Measurements from ENCODE around the gene ZC3H7A. TPM values are rescaled to one million over a fixed set of nuclear protein-coding genes. Genes with fewer than 3 reads are reported as not detected.

ZC3H7A gene
- total RNA-seq, 4 donors from 2014 or later: 32.7 to 65.8 (median 41.9) TPM

DNA sequence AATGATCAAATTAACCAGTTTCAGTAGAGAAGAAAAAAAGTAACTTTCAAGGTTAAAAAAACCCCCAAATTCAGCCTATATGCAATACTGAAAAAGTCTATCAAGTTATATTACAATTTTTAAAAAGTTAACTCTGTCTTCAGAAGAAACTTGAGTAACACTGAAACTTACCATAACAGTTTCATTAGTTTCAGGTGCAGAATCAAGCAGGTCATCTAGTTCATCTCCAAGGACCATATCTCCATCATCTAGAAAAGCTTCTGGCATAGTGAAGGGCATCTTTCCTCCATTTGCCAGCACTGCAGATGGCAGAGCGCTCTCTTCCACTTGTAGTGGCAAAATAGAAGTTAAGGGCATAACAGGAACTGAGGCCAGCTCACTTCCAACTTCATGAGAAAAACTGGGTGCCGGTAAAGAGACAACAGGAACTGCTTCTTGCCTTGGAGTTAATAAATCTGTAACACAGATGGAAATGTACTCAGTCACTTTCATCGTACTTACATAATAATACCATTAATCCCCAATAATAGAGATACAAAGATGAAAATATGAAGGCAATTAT lies 22.9 kb downstream of the ZC3H7A start:
- TF ChIP-seq POLR2A (IDR thresholded peaks at IDR 0.05): no peak
- TF ChIP-seq, protein P1, sequence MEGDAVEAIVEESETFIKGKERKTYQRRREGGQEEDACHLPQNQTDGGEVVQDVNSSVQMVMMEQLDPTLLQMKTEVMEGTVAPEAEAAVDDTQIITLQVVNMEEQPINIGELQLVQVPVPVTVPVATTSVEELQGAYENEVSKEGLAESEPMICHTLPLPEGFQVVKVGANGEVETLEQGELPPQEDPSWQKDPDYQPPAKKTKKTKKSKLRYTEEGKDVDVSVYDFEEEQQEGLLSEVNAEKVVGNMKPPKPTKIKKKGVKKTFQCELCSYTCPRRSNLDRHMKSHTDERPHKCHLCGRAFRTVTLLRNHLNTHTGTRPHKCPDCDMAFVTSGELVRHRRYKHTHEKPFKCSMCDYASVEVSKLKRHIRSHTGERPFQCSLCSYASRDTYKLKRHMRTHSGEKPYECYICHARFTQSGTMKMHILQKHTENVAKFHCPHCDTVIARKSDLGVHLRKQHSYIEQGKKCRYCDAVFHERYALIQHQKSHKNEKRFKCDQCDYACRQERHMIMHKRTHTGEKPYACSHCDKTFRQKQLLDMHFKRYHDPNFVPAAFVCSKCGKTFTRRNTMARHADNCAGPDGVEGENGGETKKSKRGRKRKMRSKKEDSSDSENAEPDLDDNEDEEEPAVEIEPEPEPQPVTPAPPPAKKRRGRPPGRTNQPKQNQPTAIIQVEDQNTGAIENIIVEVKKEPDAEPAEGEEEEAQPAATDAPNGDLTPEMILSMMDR (IDR thresholded peaks at IDR 0.05): no peak
- no peak for TF ChIP-seq EP300 (IDR thresholded peaks at IDR 0.05)
- TF ChIP-seq POLR2AphosphoS5 (IDR thresholded peaks at IDR 0.05): no peak
- no peak overlapping the region for H3K4me3 ChIP-seq
- 91% methylated on average over 3 of the region's 3 CpGs for WGBS
- H3K4me1 ChIP-seq: no peaks in the 10 kb centered on the region
- no peaks in the 10 kb centered on the region for H3K9me3 ChIP-seq
- peaks cover 88% of the 10 kb centered on the region for H3K36me3 ChIP-seq
- no peak for DNase-seq (ENCODE audit: low spot score in 2 of 2)
- no peak overlapping the region for H3K27ac ChIP-seq
- no peaks in the 10 kb centered on the region for H3K27me3 ChIP-seq

DNA sequence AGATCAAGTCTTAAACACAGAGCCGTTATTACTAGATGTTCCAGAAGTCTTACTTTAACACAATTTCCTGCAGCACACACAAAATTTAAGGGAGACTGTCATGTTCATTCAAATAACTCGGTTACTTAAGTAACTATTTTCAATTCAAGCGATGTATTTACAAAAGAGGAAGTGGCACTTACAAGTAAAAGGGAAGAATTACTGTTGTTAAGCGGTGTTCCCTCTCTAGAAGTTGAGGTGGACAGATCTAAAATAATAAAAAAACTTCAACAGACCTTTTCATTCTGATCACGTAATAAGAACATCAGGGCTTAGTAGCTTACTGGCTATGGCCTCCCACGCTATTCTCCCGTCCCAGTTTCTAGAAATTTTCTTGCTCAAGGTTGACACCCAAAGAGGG lies 28.2 kb downstream of the ZC3H7A start:
- no peak overlapping the region for H3K27ac ChIP-seq
- 81% methylated on average over 7 of the region's 7 CpGs for WGBS
- DNase-seq (ENCODE audit: low spot score in 2 of 2): no peak
- peaks cover 90% of the 10 kb centered on the region for H3K36me3 ChIP-seq
- H3K4me1 ChIP-seq: no peaks in the 10 kb centered on the region
- no peaks in the 10 kb centered on the region for H3K27me3 ChIP-seq
- H3K4me3 ChIP-seq: no peak overlapping the region
- TF ChIP-seq, protein P1 (IDR thresholded peaks at IDR 0.05): no peak
- no peak for TF ChIP-seq POLR2AphosphoS5 (IDR thresholded peaks at IDR 0.05)
- TF ChIP-seq POLR2A (IDR thresholded peaks at IDR 0.05): no peak
- TF ChIP-seq EP300 (IDR thresholded peaks at IDR 0.05): no peak
- H3K9me3 ChIP-seq: no peaks in the 10 kb centered on the region

DNA sequence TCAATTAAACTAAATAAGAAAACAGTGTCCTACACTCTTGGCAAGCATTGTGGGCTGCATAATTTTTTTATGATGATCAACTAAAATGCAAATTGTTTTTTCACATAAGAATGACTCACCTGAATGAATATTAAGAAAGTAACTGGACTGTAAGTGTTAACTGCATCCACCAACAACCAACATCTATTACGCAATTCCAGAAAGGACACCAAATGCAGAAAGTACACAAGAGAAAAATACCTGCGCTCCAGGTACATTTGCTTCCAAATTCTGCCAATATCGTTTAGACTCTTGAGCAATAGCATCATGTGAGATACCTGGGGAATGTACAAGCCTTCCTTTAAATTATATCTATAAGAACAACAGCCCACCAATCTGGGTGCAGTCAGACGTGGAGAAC lies 34.6 kb downstream of the ZC3H7A start:
- Histone ChIP-seq H3K4me3 (no peak overlapping the region), H3K27me3 (no peaks in the 10 kb centered on the region), H3K9me3 (no peaks in the 10 kb centered on the region), H3K36me3 (peaks cover 85% of the 10 kb centered on the region), H3K27ac (no peak overlapping the region), H3K4me1 (no peaks in the 10 kb centered on the region)
- 73% methylated on average over 4 of the region's 4 CpGs for WGBS
- no peak for DNase-seq (ENCODE audit: low spot score in 2 of 2)
- no peak for TF ChIP-seq POLR2A (IDR thresholded peaks at IDR 0.05)
- TF ChIP-seq, protein P1 (IDR thresholded peaks at IDR 0.05): no peak

DNA sequence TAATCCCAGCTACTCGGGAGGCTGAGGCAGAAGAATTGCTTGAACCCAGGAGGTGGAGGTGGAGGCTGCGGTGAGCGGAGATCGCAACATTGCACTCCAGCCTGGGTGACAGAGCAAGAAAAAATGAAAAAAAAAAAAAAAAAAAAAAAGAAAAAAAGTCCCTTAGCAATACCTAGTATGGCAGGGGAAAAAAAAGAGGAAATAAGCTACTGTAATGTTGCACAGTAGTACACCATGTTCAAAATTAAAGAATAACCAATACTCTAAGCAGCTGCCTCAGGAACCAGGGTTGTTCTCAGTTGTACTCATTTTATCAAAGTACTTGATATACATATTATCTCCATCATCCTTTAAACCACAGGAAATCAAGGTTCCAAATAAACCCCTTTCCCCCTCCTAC lies 37.1 kb downstream of the ZC3H7A start:
- Histone ChIP-seq H3K9me3 (no peaks in the 10 kb centered on the region), H3K4me3 (no peak overlapping the region), H3K4me1 (no peaks in the 10 kb centered on the region), H3K27ac (no peak overlapping the region), H3K27me3 (no peaks in the 10 kb centered on the region), H3K36me3 (peaks cover 87% of the 10 kb centered on the region)
- TF ChIP-seq, protein P1 (IDR thresholded peaks at IDR 0.05): no peak
- TF ChIP-seq POLR2AphosphoS5 (IDR thresholded peaks at IDR 0.05) (no peak), POLR2A (IDR thresholded peaks at IDR 0.05) (no peak), EP300 (IDR thresholded peaks at IDR 0.05) (no peak)
- WGBS: 92% methylated on average over 4 of the region's 4 CpGs
- no peak for DNase-seq (ENCODE audit: low spot score in 2 of 2)

GRCh38 chr16:11759163-11759834 lies 37.8 kb downstream of the ZC3H7A start:
- H3K4me1 ChIP-seq: no peaks in the 10 kb centered on the region
- no peaks in the 10 kb centered on the region for H3K27me3 ChIP-seq
- no peak overlapping the region for H3K27ac ChIP-seq
- H3K4me3 ChIP-seq: no peak overlapping the region
- H3K36me3 ChIP-seq: peaks cover 92% of the 10 kb centered on the region
- DNase-seq (ENCODE audit: low spot score in 2 of 2): no peak
- TF ChIP-seq, protein P1 (IDR thresholded peaks at IDR 0.05): no peak
- TF ChIP-seq POLR2AphosphoS5 (IDR thresholded peaks at IDR 0.05) (no peak), POLR2A (IDR thresholded peaks at IDR 0.05) (no peak), EP300 (IDR thresholded peaks at IDR 0.05) (no peak)
- WGBS: 91% methylated on average over 9 of the region's 9 CpGs
- H3K9me3 ChIP-seq: no peaks in the 10 kb centered on the region

Data from suprapubic skin (tissue), 4 donors.